IPS-NIHi11 (cell line): ENCODE measurements around the gene FAM221B.
A peak's percentile ranks its signal among the peaks of the same experiment; 100 is the strongest.

Experiments used
- DNase-seq: peaks from one replicate; pipeline ENCODE4 v3.0.0; 2012; ENCODE audit warnings: mixed read lengths, low spot score

Gene FAM221B

GRCh38 chr9:35790385-35791296 lies 37.9 kb downstream of the FAM221B start:
- DNase-seq = peak; percentile 88

GRCh38 chr9:35790025-35790384 lies 38.5 kb downstream of the FAM221B start:
- no peak for DNase-seq

GRCh38 chr9:35789541-35789940 lies 39.0 kb downstream of the FAM221B start:
- DNase-seq = no peak

- DNase-seq = no peak
Observed at GRCh38 chr9:35783418-35783817, 45.1 kb downstream of the FAM221B start.

- no peak for DNase-seq
Observed at GRCh38 chr9:35781066-35781465, 47.5 kb downstream of the FAM221B start.

GRCh38 chr9:35778496-35778895 lies 50.0 kb downstream of the FAM221B start:
- DNase-seq = no peak

- DNase-seq = peak; percentile 28
Observed at GRCh38 chr9:35776018-35776417, 52.5 kb downstream of the FAM221B start.

GRCh38 chr9:35774907-35775635 lies 53.5 kb downstream of the FAM221B start:
- peak; percentile 25 for DNase-seq

- no peak for DNase-seq
Observed at GRCh38 chr9:35771943-35772342, 56.6 kb downstream of the FAM221B start.

GRCh38 chr9:35771534-35771933 lies 57.0 kb downstream of the FAM221B start:
- no peak for DNase-seq

GRCh38 chr9:35771075-35771433 lies 57.5 kb downstream of the FAM221B start:
- no peak for DNase-seq

GRCh38 chr9:35769763-35770162 lies 58.8 kb downstream of the FAM221B start:
- no peak for DNase-seq

GRCh38 chr9:35767458-35767857 lies 61.1 kb downstream of the FAM221B start:
- DNase-seq = no peak

GRCh38 chr9:35766997-35767396 lies 61.5 kb downstream of the FAM221B start:
- no peak for DNase-seq
